Measurements from ENCODE around the gene CPSF4L.

DNA sequence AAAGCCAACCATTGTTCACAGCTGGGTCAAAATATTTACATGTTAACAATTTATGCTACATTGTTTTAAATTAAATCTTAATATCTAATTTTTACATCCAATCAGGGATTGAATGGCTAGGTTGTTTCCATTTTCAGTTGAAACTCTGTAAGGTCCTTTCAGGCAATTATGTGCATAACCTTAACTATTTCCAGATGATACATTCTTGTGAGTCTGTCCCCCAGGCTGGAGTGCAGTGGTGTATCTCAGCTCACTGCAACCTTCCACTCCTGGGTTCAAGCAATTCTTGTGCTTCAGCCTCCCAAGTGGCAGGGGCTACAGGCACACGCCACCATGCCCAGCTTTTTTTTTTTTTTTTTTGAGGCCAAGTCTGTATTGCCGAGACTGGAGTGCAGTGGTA is 39.7 kb upstream of the CPSF4L start:
- TF ChIP-seq, protein P1, sequence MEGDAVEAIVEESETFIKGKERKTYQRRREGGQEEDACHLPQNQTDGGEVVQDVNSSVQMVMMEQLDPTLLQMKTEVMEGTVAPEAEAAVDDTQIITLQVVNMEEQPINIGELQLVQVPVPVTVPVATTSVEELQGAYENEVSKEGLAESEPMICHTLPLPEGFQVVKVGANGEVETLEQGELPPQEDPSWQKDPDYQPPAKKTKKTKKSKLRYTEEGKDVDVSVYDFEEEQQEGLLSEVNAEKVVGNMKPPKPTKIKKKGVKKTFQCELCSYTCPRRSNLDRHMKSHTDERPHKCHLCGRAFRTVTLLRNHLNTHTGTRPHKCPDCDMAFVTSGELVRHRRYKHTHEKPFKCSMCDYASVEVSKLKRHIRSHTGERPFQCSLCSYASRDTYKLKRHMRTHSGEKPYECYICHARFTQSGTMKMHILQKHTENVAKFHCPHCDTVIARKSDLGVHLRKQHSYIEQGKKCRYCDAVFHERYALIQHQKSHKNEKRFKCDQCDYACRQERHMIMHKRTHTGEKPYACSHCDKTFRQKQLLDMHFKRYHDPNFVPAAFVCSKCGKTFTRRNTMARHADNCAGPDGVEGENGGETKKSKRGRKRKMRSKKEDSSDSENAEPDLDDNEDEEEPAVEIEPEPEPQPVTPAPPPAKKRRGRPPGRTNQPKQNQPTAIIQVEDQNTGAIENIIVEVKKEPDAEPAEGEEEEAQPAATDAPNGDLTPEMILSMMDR (IDR thresholded peaks at IDR 0.05): no peak
- no peak for TF ChIP-seq POLR2A (IDR thresholded peaks at IDR 0.05)
